Chondrocyte (in vitro differentiated cells): ENCODE measurements around the gene PCDH19. TPM values are rescaled to one million over a fixed set of nuclear protein-coding genes. Genes with fewer than 3 reads are reported as not detected.

Experiments
- DNase-seq: peaks from one replicate; pipeline ENCODE4 v3.0.0; 2021; ENCODE audit warnings: mixed read lengths, low spot score
- H3K27ac Mint-ChIP-seq: one replicate; pipeline ENCODE4 v1.8.0; 2021; ENCODE audit warnings: mild to moderate bottlenecking, moderate library complexity, mixed read lengths; ENCODE audit not compliant: unreplicated experiment
- H3K27me3 Mint-ChIP-seq: 2 replicates; pipeline ENCODE4 v1.8.0; 2021; ENCODE audit warnings: low read depth, mixed read lengths
- H3K36me3 Mint-ChIP-seq: 2 replicates; pipeline ENCODE4 v1.8.0; 2021; ENCODE audit warnings: low read depth, mixed read lengths
- H3K4me1 Mint-ChIP-seq: 2 replicates; pipeline ENCODE4 v1.8.0; 2021; ENCODE audit warnings: low read depth, mild to moderate bottlenecking, mixed read lengths
- H3K4me3 Mint-ChIP-seq: one replicate; pipeline ENCODE4 v1.8.0; 2021; ENCODE audit warnings: mild to moderate bottlenecking, moderate library complexity, mixed read lengths; ENCODE audit not compliant: unreplicated experiment
- H3K9me3 Mint-ChIP-seq: 2 replicates; pipeline ENCODE4 v1.8.0; 2021; ENCODE audit warnings: low read depth, mixed read lengths
- total RNA-seq: library from RNA; stranded (reverse); gene quantifications from 3 replicates; pipeline ENCODE4 v1.2.1, GENCODE V29; 2021
- TF ChIP-seq, protein P1 (sequence below): fragments of 200-600 bp; sonication (generic); IDR thresholded peaks from 2 replicates; pipeline ENCODE4 v1.5.0; 2021; ENCODE audit warnings: antibody characterized with exemption, mild to moderate bottlenecking, moderate library complexity

The PCDH19 gene
- total RNA-seq, 1 donor from 2014 or later: 5.0 TPM

DNA sequence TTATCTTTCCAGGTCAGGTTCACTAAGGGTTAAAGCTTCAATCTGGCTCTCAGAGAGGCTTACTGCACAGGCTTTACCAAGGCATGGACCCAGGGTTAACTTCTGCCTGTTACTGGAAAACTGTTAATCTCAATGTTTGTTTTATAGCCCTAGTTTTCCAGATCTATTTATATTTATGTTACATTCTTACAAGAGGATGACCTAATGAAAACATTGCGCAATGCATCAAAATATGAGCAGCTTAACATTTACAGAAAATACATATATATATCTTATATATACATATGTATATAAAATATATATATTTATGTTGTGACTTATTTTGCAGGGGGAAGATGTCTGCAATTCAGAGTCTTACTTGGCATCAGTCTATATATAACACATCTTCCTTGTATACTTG, 112.3 kb downstream of the PCDH19 start:
- Mint-ChIP-seq H3K36me3 (no peaks in the 10 kb centered on the region), H3K27ac (no peak overlapping the region), H3K9me3 (no peaks in the 10 kb centered on the region), H3K4me1 (peaks cover 5% of the 10 kb centered on the region), H3K4me3 (no peak overlapping the region), H3K27me3 (no peaks in the 10 kb centered on the region)
- no peak for DNase-seq
- TF ChIP-seq, protein P1, sequence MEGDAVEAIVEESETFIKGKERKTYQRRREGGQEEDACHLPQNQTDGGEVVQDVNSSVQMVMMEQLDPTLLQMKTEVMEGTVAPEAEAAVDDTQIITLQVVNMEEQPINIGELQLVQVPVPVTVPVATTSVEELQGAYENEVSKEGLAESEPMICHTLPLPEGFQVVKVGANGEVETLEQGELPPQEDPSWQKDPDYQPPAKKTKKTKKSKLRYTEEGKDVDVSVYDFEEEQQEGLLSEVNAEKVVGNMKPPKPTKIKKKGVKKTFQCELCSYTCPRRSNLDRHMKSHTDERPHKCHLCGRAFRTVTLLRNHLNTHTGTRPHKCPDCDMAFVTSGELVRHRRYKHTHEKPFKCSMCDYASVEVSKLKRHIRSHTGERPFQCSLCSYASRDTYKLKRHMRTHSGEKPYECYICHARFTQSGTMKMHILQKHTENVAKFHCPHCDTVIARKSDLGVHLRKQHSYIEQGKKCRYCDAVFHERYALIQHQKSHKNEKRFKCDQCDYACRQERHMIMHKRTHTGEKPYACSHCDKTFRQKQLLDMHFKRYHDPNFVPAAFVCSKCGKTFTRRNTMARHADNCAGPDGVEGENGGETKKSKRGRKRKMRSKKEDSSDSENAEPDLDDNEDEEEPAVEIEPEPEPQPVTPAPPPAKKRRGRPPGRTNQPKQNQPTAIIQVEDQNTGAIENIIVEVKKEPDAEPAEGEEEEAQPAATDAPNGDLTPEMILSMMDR: no peak

DNA sequence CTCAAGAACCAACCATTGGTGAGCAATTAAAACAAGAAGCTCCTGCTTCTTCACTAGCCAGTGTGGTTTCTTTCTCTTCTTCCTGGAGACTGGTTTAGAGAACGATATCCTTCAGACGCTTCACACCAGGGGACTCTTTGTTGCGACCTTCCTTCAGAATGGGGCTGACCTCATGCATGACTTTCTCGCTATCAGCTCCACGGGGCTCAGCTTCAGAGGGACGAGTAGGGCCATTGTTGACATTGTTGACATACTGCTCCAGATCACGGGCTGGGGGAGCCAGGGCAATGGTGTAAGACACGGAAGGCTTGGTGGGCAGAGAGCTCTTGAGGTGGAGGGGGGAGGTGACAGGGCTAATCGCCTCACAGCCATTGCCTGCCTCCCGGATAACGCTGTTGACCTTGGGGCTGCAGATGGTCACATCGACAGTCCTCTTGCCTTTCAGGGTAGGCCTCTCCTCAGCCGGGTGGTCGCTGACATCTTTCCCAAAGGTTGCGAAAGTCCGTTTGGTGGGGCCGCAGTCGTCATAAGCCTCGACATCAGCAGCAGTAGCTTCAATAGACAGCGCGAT, 113.8 kb downstream of the PCDH19 start:
- Mint-ChIP-seq H3K36me3 (no peaks in the 10 kb centered on the region), H3K4me1 (peaks cover 5% of the 10 kb centered on the region), H3K4me3 (no peak overlapping the region), H3K9me3 (no peaks in the 10 kb centered on the region), H3K27me3 (peaks cover 2% of the 10 kb centered on the region), H3K27ac (no peak overlapping the region)
- DNase-seq: no peak
- TF ChIP-seq, protein P1: no peak

DNA sequence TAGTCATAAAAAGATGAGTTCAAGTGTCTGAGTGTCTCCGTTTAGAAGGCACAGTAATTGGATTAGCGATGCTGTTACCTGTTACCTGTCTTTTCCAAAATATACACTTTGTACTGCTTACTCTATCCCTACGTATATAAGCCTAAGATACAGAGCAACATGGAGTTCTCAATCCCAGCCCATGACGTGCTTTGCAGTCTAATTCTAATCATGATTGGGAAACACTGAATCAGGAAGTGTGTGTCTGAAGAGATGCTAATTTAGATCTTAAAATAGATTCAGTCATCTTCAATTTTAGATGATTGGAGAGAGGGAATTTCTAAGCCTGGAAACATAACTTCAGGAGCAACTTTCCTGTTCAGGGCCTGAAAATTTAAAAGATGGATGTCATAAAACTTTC, 115.1 kb downstream of the PCDH19 start:
- H3K4me1 Mint-ChIP-seq: peaks cover 5% of the 10 kb centered on the region
- H3K27me3 Mint-ChIP-seq: peaks cover 2% of the 10 kb centered on the region
- no peak overlapping the region for H3K4me3 Mint-ChIP-seq
- DNase-seq: no peak
- H3K27ac Mint-ChIP-seq: no peak overlapping the region
- H3K36me3 Mint-ChIP-seq: no peaks in the 10 kb centered on the region
- TF ChIP-seq, protein P1: no peak
- no peaks in the 10 kb centered on the region for H3K9me3 Mint-ChIP-seq

DNA sequence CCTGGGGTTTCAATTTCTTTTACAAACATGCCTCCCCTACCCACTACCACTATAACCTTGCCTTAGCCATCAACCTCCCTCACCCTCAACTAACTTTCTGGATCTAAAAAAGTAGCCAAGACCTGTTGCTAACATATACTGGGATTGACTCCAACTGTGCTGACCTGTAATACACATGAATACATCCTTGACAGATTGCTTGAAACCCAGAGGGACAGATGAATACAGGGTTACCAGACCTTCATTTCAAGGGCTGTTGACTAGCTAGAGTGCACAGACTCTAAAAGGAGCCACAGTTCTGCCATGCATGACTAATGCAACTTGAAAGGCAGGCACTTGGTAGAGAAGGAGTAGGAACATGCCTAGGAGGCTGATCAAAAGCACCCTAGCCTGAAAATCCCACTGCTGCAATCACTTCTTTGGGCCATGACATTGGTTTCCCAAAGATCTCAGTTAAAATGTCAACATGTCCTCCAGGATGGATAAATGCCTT, 121.0 kb downstream of the PCDH19 start:
- TF ChIP-seq, protein P1: no peak
- no peaks in the 10 kb centered on the region for H3K9me3 Mint-ChIP-seq
- no peak overlapping the region for H3K27ac Mint-ChIP-seq
- peaks cover 2% of the 10 kb centered on the region for H3K27me3 Mint-ChIP-seq
- no peak overlapping the region for H3K4me3 Mint-ChIP-seq
- H3K4me1 Mint-ChIP-seq: no peaks in the 10 kb centered on the region
- H3K36me3 Mint-ChIP-seq: no peaks in the 10 kb centered on the region
- no peak for DNase-seq

DNA sequence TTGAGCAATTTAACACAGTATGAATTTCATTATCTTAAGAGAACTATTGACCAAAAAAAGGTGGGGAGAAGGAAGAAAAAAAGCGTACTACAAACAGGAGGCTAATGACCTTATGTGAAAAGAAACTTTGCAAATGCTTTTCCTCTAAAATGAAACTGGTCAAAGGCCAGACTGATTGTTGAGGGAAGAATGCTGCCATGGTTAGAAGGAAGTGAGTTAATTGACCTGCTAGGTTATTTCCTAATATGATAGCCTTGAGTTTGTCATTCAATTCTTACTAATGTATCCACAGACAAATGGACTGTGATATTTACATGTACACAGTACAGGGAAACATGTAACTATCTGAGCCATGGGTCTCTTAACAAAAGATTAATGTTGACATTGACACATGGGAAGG, 132.8 kb downstream of the PCDH19 start:
- TF ChIP-seq, protein P1: no peak
- peaks cover 15% of the 10 kb centered on the region for H3K9me3 Mint-ChIP-seq
- H3K36me3 Mint-ChIP-seq: no peaks in the 10 kb centered on the region
- no peak overlapping the region for H3K27ac Mint-ChIP-seq
- H3K27me3 Mint-ChIP-seq: no peaks in the 10 kb centered on the region
- no peak overlapping the region for H3K4me3 Mint-ChIP-seq
- H3K4me1 Mint-ChIP-seq: no peaks in the 10 kb centered on the region
- no peak for DNase-seq
